Activated CD8-positive, alpha-beta T cell treated with anti-CD3 and anti-CD28 coated beads for 36 hours (primary cell): ENCODE results near the gene CD22. TPM values are rescaled to one million over a fixed set of nuclear protein-coding genes. Genes with fewer than 3 reads are reported as not detected.

Experiments
- ATAC-seq: fragments of 200-7000 bp; cut with Tn5 transposase; one replicate; pipeline ENCODE4 v1.10.0; 2021; ENCODE audit warnings: mild to moderate bottlenecking, moderate library complexity
- CTCF ChIA-PET: fragments of 350-600 bp; sonication (Branson Sonifier 250); formaldehyde crosslinking; loops from one replicate; lab custom pipeline; 2021; ENCODE audit warnings: antibody characterized with exemption; lab: Charles Lee
- POLR2A ChIA-PET: fragments of 350-600 bp; sonication (Branson Sonifier 250); formaldehyde crosslinking; loops from one replicate; lab custom pipeline; 2021; ENCODE audit warnings: antibody characterized with exemption; lab: Charles Lee
- DNase-seq: peaks from one replicate; pipeline ENCODE4 v3.0.0-alpha.2; 2020
- H3K27ac Mint-ChIP-seq: one replicate; pipeline ENCODE4 v1.8.0; 2021; ENCODE audit warnings: mild to moderate bottlenecking, mixed read lengths
- H3K27me3 Mint-ChIP-seq: one replicate; pipeline ENCODE4 v1.8.0; 2021; ENCODE audit warnings: mixed read lengths
- H3K36me3 Mint-ChIP-seq: one replicate; pipeline ENCODE4 v1.8.0; 2021; ENCODE audit warnings: low read depth, mixed read lengths
- H3K4me1 Mint-ChIP-seq: one replicate; pipeline ENCODE4 v1.8.0; 2021; ENCODE audit warnings: low read depth, mixed read lengths
- H3K4me3 Mint-ChIP-seq: one replicate; pipeline ENCODE4 v1.8.0; 2021; ENCODE audit warnings: mild to moderate bottlenecking, moderate library complexity, mixed read lengths
- H3K9me3 Mint-ChIP-seq: one replicate; pipeline ENCODE4 v1.8.0; 2021; ENCODE audit warnings: mixed read lengths
- CTCF ChIP-seq: fragments of 200-600 bp; IDR thresholded peaks from one replicate; pipeline ENCODE4 v1.8.0; 2022; ENCODE audit warnings: antibody characterized with exemption, mild to moderate bottlenecking
- intact Hi-C: fragments of 100-400 bp; cut with micrococcal nuclease; formaldehyde crosslinking; loops from one replicate; pipeline ENCODE4 v1.10.0; 2022
- total RNA-seq, 2 experiments: library from RNA; stranded (reverse); gene quantifications; one replicate each; pipeline ENCODE4 v1.2.3, GENCODE V29; 2021

Gene CD22
- total RNA-seq, 2 experiments from 2014 or later = 2.3 to 2.8 TPM

- ChIA-PET CTCF (interaction anchor here (0.9 kb wide), 1 partner anchor 147 kb away, joined by 5 read pairs; no protein-coding TSS in a partner anchor), POLR2A (no interaction called here)
- TF ChIP-seq CTCF = no peak
- H3K9me3 Mint-ChIP-seq = no peaks in the 10 kb centered on the region
- H3K4me1 Mint-ChIP-seq = no peaks in the 10 kb centered on the region
- no peak overlapping the region for H3K27ac Mint-ChIP-seq
- intact Hi-C loops = no loop called here
- peaks cover 2% of the 10 kb centered on the region for H3K27me3 Mint-ChIP-seq
- no peak for ATAC-seq
- no peak overlapping the region for H3K4me3 Mint-ChIP-seq
- DNase-seq = no peak
- H3K36me3 Mint-ChIP-seq = no peaks in the 10 kb centered on the region
Measured at GRCh38 chr19:35288906-35289305, 40.1 kb upstream of the CD22 start.

DNA sequence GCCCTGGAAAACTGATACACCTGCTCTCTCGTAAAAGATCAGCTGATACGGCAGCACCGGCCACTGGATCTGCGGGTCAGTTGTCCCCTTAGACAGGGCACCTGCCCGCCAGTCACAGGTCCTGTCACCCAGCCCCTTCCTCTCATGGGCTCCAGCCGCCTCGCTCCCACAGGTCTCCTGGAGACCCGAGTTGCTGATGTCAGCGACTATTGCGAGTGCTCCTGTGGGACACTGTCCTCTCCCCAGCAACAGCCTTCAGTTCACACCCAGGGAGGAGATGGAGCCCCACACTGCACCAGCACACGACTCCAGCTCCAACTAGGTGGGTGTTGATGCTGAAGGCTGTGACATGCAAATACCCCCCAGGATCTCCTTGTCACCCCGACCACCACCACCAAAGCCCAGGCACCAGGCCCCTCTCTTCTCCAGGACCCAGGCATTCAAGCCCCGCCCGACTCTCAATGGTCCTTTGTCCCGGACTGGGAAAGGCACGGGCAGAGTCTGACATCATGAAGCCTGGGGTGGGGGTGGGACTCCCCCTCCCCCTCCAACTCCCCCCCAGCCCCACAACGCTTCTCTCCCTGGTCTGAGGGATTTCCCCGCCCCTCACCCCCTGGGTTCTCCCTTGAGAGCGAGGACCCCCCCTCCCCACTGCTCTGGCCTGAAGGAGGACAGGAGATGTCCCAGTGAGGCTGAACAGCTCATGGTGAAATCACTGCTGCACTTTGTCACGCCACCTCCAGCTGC lies 38.4 kb upstream of the CD22 start:
- TF ChIP-seq CTCF = no peak
- Mint-ChIP-seq H3K9me3 (no peaks in the 10 kb centered on the region), H3K4me1 (peaks cover under 1% of the 10 kb centered on the region), H3K27ac (no peak overlapping the region), H3K36me3 (no peaks in the 10 kb centered on the region), H3K27me3 (no peaks in the 10 kb centered on the region), H3K4me3 (no peak overlapping the region)
- no peak for ATAC-seq
- no peak for DNase-seq
- ChIA-PET POLR2A (no interaction called here), CTCF (no interaction called here)
- intact Hi-C loops = no loop called here

DNA sequence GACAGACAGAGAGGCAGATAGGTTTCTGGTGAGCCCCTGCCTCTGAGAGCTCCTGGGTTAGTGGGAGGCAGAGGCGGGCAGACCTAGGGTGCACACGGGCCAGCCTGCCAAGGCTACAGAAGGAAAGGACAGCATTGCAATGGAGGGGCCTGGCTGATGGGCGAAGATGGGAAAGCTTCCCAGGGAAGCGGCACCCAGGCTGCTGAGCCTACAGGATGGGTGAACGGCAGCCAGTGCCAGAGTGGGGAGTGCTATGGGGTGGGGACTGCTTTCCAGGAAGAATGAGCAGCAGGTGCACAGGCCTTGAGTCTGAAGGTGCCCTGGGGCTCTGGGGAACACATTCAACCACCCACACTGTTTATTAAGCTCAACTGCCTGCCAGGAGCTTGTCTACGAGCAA lies 37.7 kb upstream of the CD22 start:
- H3K4me1 Mint-ChIP-seq = peaks cover 8% of the 10 kb centered on the region
- DNase-seq (no peak), ATAC-seq (no peak)
- ChIA-PET CTCF (no interaction called here), POLR2A (no interaction called here)
- intact Hi-C loops = no loop called here
- H3K9me3 Mint-ChIP-seq = no peaks in the 10 kb centered on the region
- H3K4me3 Mint-ChIP-seq = no peak overlapping the region
- no peak for TF ChIP-seq CTCF
- H3K27ac Mint-ChIP-seq = no peak overlapping the region
- H3K36me3 Mint-ChIP-seq = no peaks in the 10 kb centered on the region
- no peaks in the 10 kb centered on the region for H3K27me3 Mint-ChIP-seq

DNA sequence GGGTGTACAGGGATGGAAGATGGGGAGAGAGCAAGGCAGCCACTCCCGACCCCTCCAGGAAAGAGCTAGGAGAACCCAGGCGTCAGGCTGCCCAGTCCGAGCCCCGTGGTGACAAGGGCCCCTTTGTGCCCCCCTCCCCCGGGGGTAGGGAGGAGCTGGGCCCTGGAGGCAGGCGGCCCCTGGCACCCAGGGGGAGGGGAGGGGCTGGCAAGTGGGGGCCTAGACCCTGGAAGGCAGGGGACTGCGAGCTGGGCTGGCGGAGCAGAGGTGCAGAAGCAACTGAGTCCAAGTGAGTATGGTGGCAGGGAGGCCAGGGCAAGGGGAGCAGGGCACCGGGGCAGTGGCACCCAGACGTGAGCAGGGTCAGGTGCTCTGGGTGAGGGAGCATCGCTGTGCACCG lies 37.1 kb upstream of the CD22 start, which contains the start of gene MAG:
TSS of gene MAG (plus strand) at position 246 of the 400 bp plus-strand sequence. CDS start 3,248 bp downstream, outside the sequence.
- intact Hi-C loops = no loop called here
- no peak within 1 kb of the TSS for H3K4me3 Mint-ChIP-seq
- H3K27ac Mint-ChIP-seq = no peak within 1 kb of the TSS
- CTCF ChIA-PET = no interaction called here
- no peaks in the 10 kb centered on the region for H3K27me3 Mint-ChIP-seq
- no peak for ATAC-seq
- TF ChIP-seq CTCF = no peak
- peaks cover 9% of the 10 kb centered on the region for H3K4me1 Mint-ChIP-seq
- DNase-seq = no peak
- H3K36me3 Mint-ChIP-seq = no peaks in the 10 kb centered on the region
- H3K9me3 Mint-ChIP-seq = no peaks in the 10 kb centered on the region
- POLR2A ChIA-PET = no interaction called here

DNA sequence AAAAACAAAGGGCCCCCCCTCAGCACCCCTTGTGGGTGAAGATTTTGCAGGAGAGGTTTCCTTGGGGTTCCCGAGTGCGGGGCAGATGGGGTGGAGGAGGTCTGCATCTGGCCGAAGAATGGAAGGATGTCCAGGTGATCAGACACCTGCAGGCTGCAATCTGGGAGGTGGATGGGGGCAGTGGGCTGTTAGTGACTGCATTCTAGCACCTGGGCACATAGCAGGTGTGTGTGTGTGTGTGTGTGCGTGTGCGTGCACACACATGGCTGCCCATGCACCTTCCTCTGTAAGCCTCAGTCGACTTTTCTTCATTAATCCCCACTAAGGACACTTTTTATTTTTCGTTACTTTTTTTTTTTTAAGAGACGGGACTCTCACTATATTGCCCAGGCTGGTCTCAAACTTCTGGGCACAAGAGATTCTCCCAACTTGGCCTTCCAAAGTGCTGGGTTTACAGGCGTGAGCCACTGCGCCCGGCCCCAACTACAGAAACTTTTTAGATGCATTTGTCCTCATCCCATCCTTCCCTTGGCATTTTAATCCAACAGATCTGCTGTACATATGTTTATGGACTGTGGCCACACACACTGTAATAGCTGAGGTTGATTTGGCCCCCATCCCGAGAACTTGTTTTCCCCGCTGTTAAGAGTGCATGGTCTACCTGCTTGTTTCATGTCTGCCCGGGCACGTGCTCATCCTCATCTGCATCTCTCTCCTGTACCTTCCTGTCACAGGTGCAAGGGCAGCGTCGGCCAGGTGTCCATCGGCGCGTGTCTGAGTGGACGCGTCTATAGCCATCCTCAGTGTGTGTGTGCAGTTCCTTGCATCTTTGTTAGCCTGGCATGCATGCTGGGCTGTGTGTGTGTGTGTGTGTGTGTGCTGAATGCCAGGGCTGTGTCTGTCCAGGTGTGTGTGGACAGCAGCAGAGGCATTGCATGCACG lies 36.3 kb upstream of the CD22 start:
- no peak overlapping the region for H3K4me3 Mint-ChIP-seq
- no peaks in the 10 kb centered on the region for H3K27me3 Mint-ChIP-seq
- H3K9me3 Mint-ChIP-seq = no peaks in the 10 kb centered on the region
- POLR2A ChIA-PET = no interaction called here
- H3K36me3 Mint-ChIP-seq = no peaks in the 10 kb centered on the region
- intact Hi-C loops = no loop called here
- CTCF ChIA-PET = no interaction called here
- ATAC-seq (no peak), DNase-seq (no peak)
- no peak for TF ChIP-seq CTCF
- peaks cover 9% of the 10 kb centered on the region for H3K4me1 Mint-ChIP-seq
- no peak overlapping the region for H3K27ac Mint-ChIP-seq
